ENCODE data around the gene MAP3K8.

- no peak for TF ChIP-seq CTCF (IDR thresholded peaks at IDR 0.05)
- TF ChIP-seq POLR2A (IDR thresholded peaks at IDR 0.05), result no peak
Measured at GRCh38 chr10:30417301-30417700, 16.7 kb upstream of the MAP3K8 start.
